A549 (cell line): ENCODE measurements around the gene OPA3. TPM values are rescaled to one million over a fixed set of nuclear protein-coding genes. Genes with fewer than 3 reads are reported as not detected.
A peak's percentile ranks its signal among the peaks of the same experiment; 100 is the strongest.
"Not testable (repeated sequence)": the region's sequence is repeated elsewhere in the genome, so short reads cannot be mapped to it uniquely, and the experiment has no call there.

Source experiments
- ATAC-seq, 2 experiments: fragments of 200-7000 bp in 1 of 2; fragments of >200 bp in 1 of 2; cut with Nextera tagmentation in 1 of 2; cut with Tn5 transposase in 1 of 2; 3 replicates each; pipeline versions ENCODE4 v1.8.0 to v1.9.1; 2018 to 2020; ENCODE audit warnings: mild to moderate bottlenecking in 1 of 2, moderate library complexity in 1 of 2
- CTCF ChIA-PET: fragments of 300-600 bp; sonication (Branson Sonifier 250); formaldehyde crosslinking; extraction: SDS; loops from one replicate; lab custom pipeline; 2021; ENCODE audit warnings: antibody characterized with exemption, inconsistent platforms; lab: Yijun Ruan, JAX
- POLR2A ChIA-PET: fragments of 350-600 bp; formaldehyde crosslinking; extraction: SDS; loops from one replicate; lab custom pipeline; 2021; ENCODE audit warnings: antibody characterized with exemption, inconsistent platforms; lab: Yijun Ruan, JAX
- DNase-seq, 2 experiments: peaks; one replicate each; pipeline versions ENCODE4 v3.0.0 to v3.0.0-alpha.2; 2011 to 2016; ENCODE audit warnings: low read depth in 1 of 2, low spot score in 1 of 2
- FAIRE-seq: peaks from 2 replicates; lab custom pipeline; 2011; peaks lifted over from hg19 to GRCh38; lab: Jason Lieb, UNC
- H3K27ac ChIP-seq, 2 experiments: fragments of >200 bp; sonication (Bioruptor Twin); formaldehyde crosslinking; 3 replicates each; pipeline ENCODE4 v1.5.1; 2016 to 2017
- H3K4me1 ChIP-seq: fragments of >200 bp; sonication (Bioruptor Twin); formaldehyde crosslinking; 3 replicates; pipeline ENCODE4 v1.6.1; 2016
- H3K4me2 ChIP-seq: fragments of >200 bp; sonication (Bioruptor Twin); formaldehyde crosslinking; 3 replicates; pipeline ENCODE4 v1.6.1; 2016
- H3K4me3 ChIP-seq: fragments of >200 bp; sonication (Bioruptor Twin); formaldehyde crosslinking; 3 replicates; pipeline ENCODE4 v1.5.1; 2016
- H3K9me3 ChIP-seq: fragments of >200 bp; sonication (Bioruptor Twin); formaldehyde crosslinking; 3 replicates; pipeline ENCODE4 v1.6.1; 2016
- CBX2 ChIP-seq: fragments of 200-600 bp; sonication (generic); IDR thresholded peaks from 2 replicates; pipeline ENCODE4 v1.6.1; 2016; ENCODE audit warnings: low read depth, mild to moderate bottlenecking, borderline replicate concordance
- CEBPB ChIP-seq, 2 experiments: fragments of >200 bp in 1 of 2; sonication (Bioruptor Twin) in 1 of 2; formaldehyde crosslinking in 1 of 2; IDR thresholded peaks; 2 replicates each; pipeline ENCODE4 v1.6.1; 2012 to 2016
- EHMT2 ChIP-seq: fragments of 200-600 bp; sonication (generic); IDR thresholded peaks from 2 replicates; pipeline ENCODE4 v1.6.1; 2016; ENCODE audit warnings: antibody characterized with exemption, low read depth, mild to moderate bottlenecking, moderate library complexity
- FOSL2 ChIP-seq, 2 experiments: fragments of 450-650 bp in 1 of 2; fragments of >200 bp in 1 of 2; sonication (Bioruptor Twin) in 1 of 2; formaldehyde crosslinking; IDR thresholded peaks; 2 replicates each; pipeline versions ENCODE4 v1.5.0 to v1.6.1; 2016 to 2020; ENCODE audit warnings: mild to moderate bottlenecking in 1 of 2, moderate library complexity in 1 of 2
- HOXB13 ChIP-seq: fragments of 250-450 bp; sonication (Bioruptor Pico); IDR thresholded peaks from 2 replicates; pipeline ENCODE4 v1.5.0; 2020; ENCODE audit warnings: low read depth, mild to moderate bottlenecking, moderate library complexity
- JUN ChIP-seq, 2 experiments: fragments of >200 bp; sonication (Bioruptor Twin); formaldehyde crosslinking; IDR thresholded peaks; 2 replicates in 1 of 2; 3 replicates in 1 of 2; pipeline ENCODE4 v1.6.1; 2016 to 2017
- KDM5A ChIP-seq: fragments of 200-600 bp; sonication (generic); IDR thresholded peaks from 2 replicates; pipeline ENCODE4 v1.6.1; 2016; ENCODE audit warnings: antibody characterized with exemption, mild to moderate bottlenecking
- NPAS2 ChIP-seq: fragments of 250-450 bp; sonication (Bioruptor Pico); IDR thresholded peaks from 2 replicates; pipeline ENCODE4 v1.8.0; 2022; ENCODE audit warnings: mild to moderate bottlenecking, moderate library complexity, borderline replicate concordance
- POLR2A ChIP-seq: IDR thresholded peaks from 2 replicates; pipeline ENCODE4 v1.6.1; 2012; ENCODE audit warnings: mild to moderate bottlenecking, low read length
- RAD21 ChIP-seq, 2 experiments: fragments of >200 bp in 1 of 2; sonication (Bioruptor Twin) in 1 of 2; formaldehyde crosslinking in 1 of 2; IDR thresholded peaks in 1 of 2; conservative IDR thresholded peaks in 1 of 2; 2 replicates in 1 of 2; 3 replicates in 1 of 2; pipeline ENCODE4 v1.6.1; 2012 to 2018; ENCODE audit warnings: inconsistent platforms in 1 of 2
- RNF2 ChIP-seq: fragments of 200-600 bp; sonication (generic); IDR thresholded peaks from 2 replicates; pipeline ENCODE4 v1.6.1; 2016; ENCODE audit warnings: low read depth, mild to moderate bottlenecking, antibody characterized with exemption, moderate library complexity, borderline replicate concordance
- SMC3 ChIP-seq: fragments of >200 bp; sonication (Bioruptor Twin); formaldehyde crosslinking; IDR thresholded peaks from 3 replicates; pipeline ENCODE4 v1.6.1; 2018; ENCODE audit warnings: inconsistent platforms
- ZC3H11A ChIP-seq: fragments of 450-650 bp; IDR thresholded peaks from 2 replicates; pipeline ENCODE4 v1.6.1; 2014; ENCODE audit warnings: antibody characterized with exemption, mild to moderate bottlenecking
- ZFP36 ChIP-seq: fragments of 450-650 bp; IDR thresholded peaks from 2 replicates; pipeline ENCODE4 v1.6.1; 2014; ENCODE audit warnings: borderline replicate concordance; ENCODE audit not compliant: partially characterized antibody
- WGBS: methylation state at CpG from one replicate; pipeline ENCODE4 v1.1.6; 2017; ENCODE audit errors: missing lambda C conversion rate; 5-methylcytosine and 5-hydroxymethylcytosine counted together
- polyA plus RNA-seq, 4 experiments: library from polyadenylated mRNA; depleted of rRNA in 3 of 4; stranded (reverse); fragments of >200 nt; fragmentation: RNase III in 1 of 4; extraction: RNeasy Plus Mini Kit Qiagen cat#74134 plus additional on column Dnase treatment in 1 of 4; gene quantifications; 2 replicates in 3 of 4; 3 replicates in 1 of 4; pipeline ENCODE4 v1.2.3, GENCODE V29; 2011 to 2017
- TF ChIP-seq, protein P1 (sequence below): fragments of >200 bp; sonication (Bioruptor Twin); formaldehyde crosslinking; IDR thresholded peaks from 3 replicates; pipeline ENCODE4 v1.6.1; 2016
- TF ChIP-seq, protein P2 (sequence below): fragments of 250-450 bp; sonication (Bioruptor Pico); IDR thresholded peaks from 2 replicates; pipeline ENCODE4 v1.5.0; 2020; ENCODE audit warnings: low read depth, mild to moderate bottlenecking, moderate library complexity
- TF ChIP-seq, protein P3 (sequence below): fragments of >200 bp; sonication (Bioruptor Twin); formaldehyde crosslinking; IDR thresholded peaks from 2 replicates; pipeline ENCODE4 v1.6.1; 2016
- TF ChIP-seq, protein P4 (sequence below): fragments of >200 bp; sonication (Bioruptor Twin); formaldehyde crosslinking; IDR thresholded peaks from 3 replicates; pipeline ENCODE4 v1.5.1; 2016

Gene OPA3
- polyA plus RNA-seq, 2 of the 4 experiments (the other 2 are of a cell fraction): 15.6 to 21.8 TPM

DNA sequence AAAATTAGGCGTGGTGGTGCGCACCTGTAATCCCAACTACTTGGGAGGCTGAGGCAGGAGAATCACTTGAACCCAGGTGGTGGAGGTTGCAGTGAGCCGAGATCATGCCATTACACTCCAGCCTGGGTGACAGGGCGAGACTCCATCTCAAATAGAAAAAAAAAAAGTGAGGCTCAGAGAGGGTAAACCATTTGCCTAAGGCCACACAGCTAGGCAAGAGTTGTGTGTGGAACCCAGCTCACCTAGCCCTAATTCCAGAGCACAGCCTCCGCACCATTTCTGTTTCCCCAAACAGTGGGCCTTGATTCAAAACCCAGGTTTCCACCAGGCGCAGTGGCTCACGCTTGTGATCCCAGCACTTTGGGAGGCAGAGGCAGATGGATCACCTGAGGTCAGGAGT is 43.6 kb upstream of the OPA3 start:
- peaks cover 30% of the 10 kb centered on the region for H3K4me1 ChIP-seq
- H3K4me2 ChIP-seq, DNase-seq, H3K4me3 ChIP-seq, ATAC-seq, FAIRE-seq, H3K27ac ChIP-seq, POLR2A ChIA-PET, H3K9me3 ChIP-seq: not testable (repeated sequence)
- TF ChIP-seq ZFP36: peak; percentile 29
- CTCF ChIA-PET: interaction anchor here (0.6 to 23.8 kb wide), 3 partner anchors 9 to 45 kb away, joined by 3 to 437 read pairs (median 3); partner anchors contain the start of gene EML2
- 98% methylated on average over 7 of the region's 7 CpGs for WGBS

DNA sequence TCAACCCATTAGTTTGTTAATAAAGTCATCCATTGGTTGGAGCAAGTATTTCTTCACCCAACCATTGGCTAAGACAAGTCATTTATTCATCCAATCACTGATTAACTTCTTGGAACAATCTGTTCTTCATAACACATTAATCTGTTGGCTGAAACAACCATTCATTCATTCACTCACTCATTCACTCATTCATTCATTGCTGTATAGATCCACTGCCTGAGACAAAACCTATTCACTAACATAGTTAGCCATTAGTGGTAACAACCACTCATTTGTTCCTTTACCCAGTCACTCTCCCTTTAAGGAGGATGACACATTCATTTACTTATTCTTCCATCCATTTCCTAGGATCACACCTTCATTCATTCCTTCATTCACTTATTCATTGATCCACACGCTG is 39.4 kb upstream of the OPA3 start:
- Histone ChIP-seq H3K4me2 (no peak overlapping the region), H3K4me1 (no peaks in the 10 kb centered on the region), H3K9me3 (no peaks in the 10 kb centered on the region), H3K27ac (no peak overlapping the region), H3K4me3 (no peak overlapping the region)
- POLR2A ChIA-PET: no interaction called here
- 80% methylated on average over 1 of the region's 1 CpG for WGBS
- TF ChIP-seq JUN (IDR thresholded peaks at IDR 0.05) (no peak), CEBPB (IDR thresholded peaks at IDR 0.05) (no peak), FOSL2 (IDR thresholded peaks at IDR 0.05) (no peak), FOSL2 (CRISPR knock-in tag; IDR thresholded peaks at IDR 0.05) (no peak), ZFP36 (no peak), CBX2 (no peak), EHMT2 (no peak), RNF2 (no peak), RAD21 (conservative IDR thresholded peaks at IDR 0.05 in 1 of 2, IDR thresholded peaks at IDR 0.05 in 1 of 2) (no peak), KDM5A (no peak), SMC3 (no peak), NPAS2 (CRISPR knock-in tag) (no peak), POLR2A (no peak), HOXB13 (CRISPR knock-in tag) (no peak), ZC3H11A (no peak)
- TF ChIP-seq, protein P1, sequence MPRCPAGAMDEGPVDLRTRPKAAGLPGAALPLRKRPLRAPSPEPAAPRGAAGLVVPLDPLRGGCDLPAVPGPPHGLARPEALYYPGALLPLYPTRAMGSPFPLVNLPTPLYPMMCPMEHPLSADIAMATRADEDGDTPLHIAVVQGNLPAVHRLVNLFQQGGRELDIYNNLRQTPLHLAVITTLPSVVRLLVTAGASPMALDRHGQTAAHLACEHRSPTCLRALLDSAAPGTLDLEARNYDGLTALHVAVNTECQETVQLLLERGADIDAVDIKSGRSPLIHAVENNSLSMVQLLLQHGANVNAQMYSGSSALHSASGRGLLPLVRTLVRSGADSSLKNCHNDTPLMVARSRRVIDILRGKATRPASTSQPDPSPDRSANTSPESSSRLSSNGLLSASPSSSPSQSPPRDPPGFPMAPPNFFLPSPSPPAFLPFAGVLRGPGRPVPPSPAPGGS: no peak
- TF ChIP-seq, protein P2, sequence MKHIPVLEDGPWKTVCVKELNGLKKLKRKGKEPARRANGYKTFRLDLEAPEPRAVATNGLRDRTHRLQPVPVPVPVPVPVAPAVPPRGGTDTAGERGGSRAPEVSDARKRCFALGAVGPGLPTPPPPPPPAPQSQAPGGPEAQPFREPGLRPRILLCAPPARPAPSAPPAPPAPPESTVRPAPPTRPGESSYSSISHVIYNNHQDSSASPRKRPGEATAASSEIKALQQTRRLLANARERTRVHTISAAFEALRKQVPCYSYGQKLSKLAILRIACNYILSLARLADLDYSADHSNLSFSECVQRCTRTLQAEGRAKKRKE (CRISPR knock-in tag): no peak
- TF ChIP-seq, protein P3, sequence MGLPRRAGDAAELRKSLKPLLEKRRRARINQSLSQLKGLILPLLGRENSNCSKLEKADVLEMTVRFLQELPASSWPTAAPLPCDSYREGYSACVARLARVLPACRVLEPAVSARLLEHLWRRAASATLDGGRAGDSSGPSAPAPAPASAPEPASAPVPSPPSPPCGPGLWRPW: no peak
- TF ChIP-seq, protein P4, sequence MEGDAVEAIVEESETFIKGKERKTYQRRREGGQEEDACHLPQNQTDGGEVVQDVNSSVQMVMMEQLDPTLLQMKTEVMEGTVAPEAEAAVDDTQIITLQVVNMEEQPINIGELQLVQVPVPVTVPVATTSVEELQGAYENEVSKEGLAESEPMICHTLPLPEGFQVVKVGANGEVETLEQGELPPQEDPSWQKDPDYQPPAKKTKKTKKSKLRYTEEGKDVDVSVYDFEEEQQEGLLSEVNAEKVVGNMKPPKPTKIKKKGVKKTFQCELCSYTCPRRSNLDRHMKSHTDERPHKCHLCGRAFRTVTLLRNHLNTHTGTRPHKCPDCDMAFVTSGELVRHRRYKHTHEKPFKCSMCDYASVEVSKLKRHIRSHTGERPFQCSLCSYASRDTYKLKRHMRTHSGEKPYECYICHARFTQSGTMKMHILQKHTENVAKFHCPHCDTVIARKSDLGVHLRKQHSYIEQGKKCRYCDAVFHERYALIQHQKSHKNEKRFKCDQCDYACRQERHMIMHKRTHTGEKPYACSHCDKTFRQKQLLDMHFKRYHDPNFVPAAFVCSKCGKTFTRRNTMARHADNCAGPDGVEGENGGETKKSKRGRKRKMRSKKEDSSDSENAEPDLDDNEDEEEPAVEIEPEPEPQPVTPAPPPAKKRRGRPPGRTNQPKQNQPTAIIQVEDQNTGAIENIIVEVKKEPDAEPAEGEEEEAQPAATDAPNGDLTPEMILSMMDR: no peak
- DNase-seq (no peak), FAIRE-seq (peak; percentile 70), ATAC-seq (no peak)
- CTCF ChIA-PET: interaction anchor here (0.6 to 23.8 kb wide), 5 partner anchors 8 to 147 kb away, joined by 3 to 437 read pairs (median 5); partner anchors contain the start of gene EML2
